GM21526 (cell line): ENCODE measurements around the gene TXNRD1.
"Not testable (repeated sequence)": the region's sequence is repeated elsewhere in the genome, so short reads cannot be mapped to it uniquely, and the experiment has no call there.

Experiments
- ATAC-seq: cut with Tn5 transposase; IDR thresholded peaks from one replicate; pipeline ENCODE4 v1.9.1; 2021; ENCODE audit warnings: moderate library complexity; ENCODE audit not compliant: unreplicated experiment, low FRiP score

The TXNRD1 gene

GRCh38 chr12:104276273-104277131 lies 60.9 kb downstream of the TXNRD1 start:
- ATAC-seq, result no peak

- ATAC-seq, result no peak
These were observed 63.6 kb downstream of the TXNRD1 start for GRCh38 chr12:104279164-104279563.

- no peak for ATAC-seq
These were observed 64.5 kb downstream of the TXNRD1 start for GRCh38 chr12:104280111-104280510.

GRCh38 chr12:104280717-104281458 lies 65.3 kb downstream of the TXNRD1 start:
- no peak for ATAC-seq

GRCh38 chr12:104281636-104282035 lies 66.1 kb downstream of the TXNRD1 start:
- ATAC-seq, result no peak

DNA sequence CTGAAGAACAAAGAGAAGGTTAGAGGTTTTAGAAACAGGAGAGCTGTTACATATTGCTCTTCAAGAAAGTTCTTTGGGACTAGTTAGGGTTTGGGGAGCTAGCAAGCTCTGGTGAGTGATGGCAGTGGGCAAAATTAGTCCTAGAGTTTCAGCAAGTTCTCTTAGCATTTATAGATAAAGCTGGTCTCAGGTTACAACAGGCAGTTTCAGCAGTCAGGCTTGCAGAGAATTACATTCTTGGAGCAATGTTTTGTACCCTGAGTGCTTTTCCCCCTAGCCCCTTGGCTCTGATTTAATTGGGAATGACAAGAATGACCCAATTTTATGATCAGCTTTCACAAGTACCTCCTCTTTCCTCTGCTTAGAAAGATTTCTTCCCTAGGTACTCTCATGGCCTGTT lies 66.5 kb downstream of the TXNRD1 start:
- no peak for ATAC-seq

DNA sequence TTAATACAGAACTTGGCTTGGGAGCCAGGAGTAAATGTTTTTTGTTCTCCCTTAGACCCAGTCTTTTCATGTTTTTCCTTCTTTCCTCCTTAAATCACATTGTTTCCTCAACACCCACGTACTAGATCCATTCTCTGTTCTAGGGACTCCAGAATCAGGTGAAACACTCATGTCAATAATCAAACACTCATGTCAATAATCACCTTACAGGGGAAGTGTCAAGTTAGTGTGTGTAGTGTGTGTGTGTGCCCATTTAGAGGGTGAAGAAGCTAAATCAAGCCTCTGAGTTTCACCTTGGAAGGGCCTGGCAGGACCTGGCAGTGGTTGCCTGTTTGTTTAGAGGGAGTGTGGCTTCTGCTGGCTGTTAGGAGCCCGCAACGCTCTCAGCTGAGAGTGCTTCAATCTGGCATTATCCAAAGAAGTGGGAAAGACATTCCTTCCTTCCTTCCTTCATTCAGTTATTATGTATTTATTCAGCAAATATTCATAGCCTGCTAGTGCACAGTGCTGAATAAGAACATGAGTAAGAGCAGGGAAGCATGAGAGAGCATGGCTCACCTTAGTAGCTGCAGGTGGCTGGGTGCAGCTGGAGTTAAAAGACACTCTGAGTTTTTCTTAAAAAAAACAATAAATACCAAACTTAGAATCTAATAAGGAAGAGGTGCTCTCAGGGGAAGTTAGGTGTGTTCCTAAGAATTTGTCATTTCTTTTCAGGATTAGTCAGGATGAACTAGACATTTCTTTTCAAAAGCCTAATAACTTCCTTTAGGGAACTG lies 70.3 kb downstream of the TXNRD1 start:
- ATAC-seq, result no peak

DNA sequence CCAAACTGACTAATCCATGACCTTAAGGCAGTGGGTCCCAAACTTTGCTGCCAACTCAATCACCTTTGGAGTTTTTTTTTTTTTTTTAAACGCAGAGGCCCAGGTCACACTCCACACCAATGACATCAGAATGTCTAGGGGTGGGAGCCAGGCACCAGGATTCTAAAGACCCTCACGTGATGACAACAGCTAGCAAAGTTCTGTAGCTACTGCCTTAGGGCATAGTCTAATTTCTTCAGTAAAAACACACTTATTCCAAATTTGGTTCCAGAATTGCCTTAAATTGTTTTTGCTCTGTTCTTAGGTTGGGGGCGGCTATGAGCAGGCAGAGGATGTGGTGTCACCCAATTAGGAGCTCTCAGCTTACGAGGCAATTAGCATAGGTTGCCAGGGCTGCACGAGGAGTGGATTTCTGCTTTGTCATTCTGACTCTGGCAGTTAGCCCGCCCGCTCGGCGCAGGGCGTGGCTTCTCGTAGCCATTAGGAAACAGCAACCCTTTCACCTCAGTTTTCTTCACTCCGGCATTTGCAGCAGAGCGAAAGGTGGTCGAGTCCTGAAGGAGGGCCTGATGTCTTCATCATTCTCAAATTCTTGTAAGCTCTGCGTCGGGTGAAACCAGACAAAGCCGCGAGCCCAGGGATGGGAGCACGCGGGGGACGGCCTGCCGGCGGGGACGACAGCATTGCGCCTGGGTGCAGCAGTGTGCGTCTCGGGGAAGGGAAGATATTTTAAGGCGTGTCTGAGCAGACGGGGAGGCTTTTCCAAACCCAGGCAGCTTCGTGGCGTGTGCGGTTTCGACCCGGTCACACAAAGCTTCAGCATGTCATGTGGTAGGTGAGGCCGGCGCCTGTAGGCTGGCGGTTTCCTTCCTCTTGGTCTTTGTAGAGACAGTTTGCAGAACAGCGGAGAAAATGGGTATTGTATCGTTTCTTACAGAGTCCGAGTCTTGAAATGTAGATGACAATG lies 71.2 kb downstream of the TXNRD1 start:
- ATAC-seq, result peak; percentile 81

GRCh38 chr12:104288635-104289274 lies 73.2 kb downstream of the TXNRD1 start:
- ATAC-seq, result peak; percentile 51

- ATAC-seq, result no peak
These were observed 74.7 kb downstream of the TXNRD1 start for GRCh38 chr12:104290320-104290719.

GRCh38 chr12:104290855-104291254 lies 75.3 kb downstream of the TXNRD1 start:
- no peak for ATAC-seq

GRCh38 chr12:104291867-104292524 lies 76.4 kb downstream of the TXNRD1 start:
- no peak for ATAC-seq

DNA sequence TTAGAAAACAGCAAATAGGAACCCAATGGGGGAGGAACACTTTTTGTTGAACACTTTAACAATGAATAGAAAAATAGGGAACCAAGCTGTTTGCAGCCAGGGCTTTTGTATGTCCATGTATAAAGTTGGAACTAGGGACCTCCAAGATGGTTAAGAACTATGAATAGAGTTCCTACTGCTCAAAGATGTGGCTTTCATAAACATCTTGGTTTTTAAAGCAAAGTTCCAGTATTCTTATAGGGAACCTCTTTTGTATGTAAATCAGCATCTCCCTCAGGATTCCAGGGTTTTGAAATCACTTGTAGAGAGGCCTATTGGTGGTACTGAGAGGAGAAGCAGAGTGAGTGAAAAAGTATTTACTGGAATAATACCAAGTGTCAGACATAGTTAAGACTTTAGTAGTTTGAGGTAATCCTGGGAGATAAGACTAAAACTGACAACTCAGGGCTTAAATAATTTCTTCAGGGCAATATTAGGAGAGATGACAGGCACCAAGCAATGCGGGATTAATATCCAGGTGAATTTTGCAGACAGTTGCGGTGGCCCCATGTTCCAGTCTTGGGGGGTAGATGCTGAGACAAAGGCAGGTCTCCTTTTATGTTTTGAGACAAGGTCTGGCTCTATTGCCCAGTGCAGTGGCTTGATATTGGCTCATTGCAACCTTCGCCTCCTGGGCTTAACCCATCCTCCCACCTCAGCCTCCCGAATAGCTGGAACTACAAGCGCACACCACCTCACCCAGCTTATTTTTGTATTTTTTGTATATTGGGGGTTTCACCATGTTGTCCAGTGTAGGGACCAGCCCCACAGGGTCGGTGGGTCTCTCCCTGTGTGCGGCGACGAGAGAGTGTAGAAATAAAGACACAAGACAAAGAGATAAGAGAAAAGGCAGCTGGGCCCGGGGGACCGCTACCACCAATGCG lies 77.6 kb downstream of the TXNRD1 start:
- ATAC-seq, result no peak

- ATAC-seq, result not testable (repeated sequence)
These were observed 78.7 kb downstream of the TXNRD1 start for GRCh38 chr12:104294158-104294859.

- ATAC-seq, result no peak
These were observed 79.5 kb downstream of the TXNRD1 start for GRCh38 chr12:104294927-104295668.

GRCh38 chr12:104295954-104296353 lies 80.4 kb downstream of the TXNRD1 start:
- no peak for ATAC-seq

DNA sequence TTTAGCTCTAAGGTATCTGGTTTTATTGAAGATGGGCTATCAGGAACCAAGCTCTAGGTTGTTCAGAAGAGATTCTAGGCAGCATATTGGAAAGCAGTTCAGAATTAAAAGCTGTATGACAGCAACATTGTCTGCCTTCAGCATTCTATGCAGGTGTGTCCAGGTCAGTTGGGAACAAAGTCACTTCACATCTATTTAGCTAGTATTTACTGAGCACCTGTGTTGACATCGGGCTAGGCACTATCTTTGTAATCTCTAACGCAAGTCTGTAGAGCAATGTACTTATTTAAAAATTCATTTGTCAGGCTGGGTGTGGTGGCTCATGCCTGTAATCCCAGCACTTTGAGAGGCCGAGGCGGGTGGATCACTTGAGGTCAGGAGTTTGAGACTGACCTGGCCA lies 81.1 kb downstream of the TXNRD1 start:
- ATAC-seq, result no peak
